Measurements from ENCODE around the gene ZBTB20.

DNA sequence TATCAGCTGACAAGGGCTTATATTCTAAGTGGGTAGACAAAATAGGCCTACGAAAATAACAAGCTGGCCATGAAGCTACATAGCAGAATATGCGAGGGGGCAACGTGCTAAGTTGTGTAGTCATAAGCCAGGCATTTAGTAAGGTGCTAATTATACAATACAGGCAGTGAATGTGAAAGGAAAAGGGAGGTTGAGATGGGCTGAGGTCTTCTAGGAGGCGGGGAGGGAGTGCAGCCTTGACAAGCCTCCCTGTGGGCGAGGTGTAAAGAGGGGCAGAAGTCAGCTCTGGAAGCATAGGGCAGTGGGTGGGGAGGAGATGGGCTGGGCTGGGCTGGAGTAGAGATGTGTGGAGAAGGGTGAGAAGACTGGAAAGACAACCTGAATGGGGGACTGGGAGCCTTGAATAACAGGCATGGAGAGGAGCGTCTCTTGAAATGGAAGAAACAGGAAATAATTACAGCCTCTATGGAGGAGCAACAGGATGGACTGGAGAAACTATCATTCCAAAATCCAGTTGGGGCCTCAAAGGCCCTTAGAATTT lies 852.1 kb downstream of the ZBTB20 start:
- TF ChIP-seq, protein P1, sequence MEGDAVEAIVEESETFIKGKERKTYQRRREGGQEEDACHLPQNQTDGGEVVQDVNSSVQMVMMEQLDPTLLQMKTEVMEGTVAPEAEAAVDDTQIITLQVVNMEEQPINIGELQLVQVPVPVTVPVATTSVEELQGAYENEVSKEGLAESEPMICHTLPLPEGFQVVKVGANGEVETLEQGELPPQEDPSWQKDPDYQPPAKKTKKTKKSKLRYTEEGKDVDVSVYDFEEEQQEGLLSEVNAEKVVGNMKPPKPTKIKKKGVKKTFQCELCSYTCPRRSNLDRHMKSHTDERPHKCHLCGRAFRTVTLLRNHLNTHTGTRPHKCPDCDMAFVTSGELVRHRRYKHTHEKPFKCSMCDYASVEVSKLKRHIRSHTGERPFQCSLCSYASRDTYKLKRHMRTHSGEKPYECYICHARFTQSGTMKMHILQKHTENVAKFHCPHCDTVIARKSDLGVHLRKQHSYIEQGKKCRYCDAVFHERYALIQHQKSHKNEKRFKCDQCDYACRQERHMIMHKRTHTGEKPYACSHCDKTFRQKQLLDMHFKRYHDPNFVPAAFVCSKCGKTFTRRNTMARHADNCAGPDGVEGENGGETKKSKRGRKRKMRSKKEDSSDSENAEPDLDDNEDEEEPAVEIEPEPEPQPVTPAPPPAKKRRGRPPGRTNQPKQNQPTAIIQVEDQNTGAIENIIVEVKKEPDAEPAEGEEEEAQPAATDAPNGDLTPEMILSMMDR (IDR thresholded peaks at IDR 0.05; ENCODE audit: low read depth, low read length, missing input control): no peak
- TF ChIP-seq SP1 (IDR thresholded peaks at IDR 0.05) (no peak), GABPA (IDR thresholded peaks at IDR 0.05 in 1 of 2, conservative IDR thresholded peaks at IDR 0.05 in 1 of 2) (no peak)
- TF ChIP-seq, protein P2, sequence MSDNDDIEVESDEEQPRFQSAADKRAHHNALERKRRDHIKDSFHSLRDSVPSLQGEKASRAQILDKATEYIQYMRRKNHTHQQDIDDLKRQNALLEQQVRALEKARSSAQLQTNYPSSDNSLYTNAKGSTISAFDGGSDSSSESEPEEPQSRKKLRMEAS (IDR thresholded peaks at IDR 0.05): no peak

Data from liver (tissue), 3 donors.